ENCODE results near the gene SH3BGR. TPM values are rescaled to one million over a fixed set of nuclear protein-coding genes. Genes with fewer than 3 reads are reported as not detected.

Gene SH3BGR
- total and polyA plus RNA-seq, 2 of the 8 experiments (the other 6 are each of a cell fraction or from before 2014, with no cell fraction given): 2.1 to 5.9 TPM

DNA sequence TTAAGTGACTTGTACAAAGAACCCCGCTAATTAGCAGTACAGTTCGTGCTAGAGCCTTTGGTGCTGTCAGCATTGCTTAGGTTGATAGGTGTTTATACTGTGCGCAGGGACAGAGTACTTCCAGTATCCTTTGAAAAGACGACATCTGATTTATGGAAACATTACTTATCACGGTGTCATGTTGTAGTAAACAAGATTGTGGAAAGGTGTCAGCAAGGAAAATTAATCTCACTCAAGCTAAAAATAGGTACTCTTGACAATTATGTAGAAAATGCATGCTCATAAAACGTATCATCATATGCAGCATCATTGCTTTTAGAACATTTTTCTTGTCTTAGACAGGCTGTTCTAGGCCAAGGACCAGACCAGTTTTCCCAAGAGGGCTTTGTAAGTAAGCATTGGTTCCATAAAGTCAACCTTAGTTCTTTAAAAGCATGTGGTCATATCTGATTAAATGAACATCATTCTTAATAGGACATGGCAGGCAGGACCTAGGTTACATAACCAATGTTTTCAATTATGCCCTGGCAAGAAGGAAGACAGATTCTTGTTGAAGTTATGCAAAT, 33.0 kb downstream of the SH3BGR start:
- Histone ChIP-seq H3K79me1 (ENCODE audit: low read depth, low read length) (no peaks in the 10 kb centered on the region), H3K4me2 (ENCODE audit: insufficient read depth in 1 of 2, low read depth in 2 of 2, low read length in 2 of 2) (no peak overlapping the region), H3K9ac (replicated peaks in 1 of 4; ENCODE audit: extremely low read depth in 1 of 4, low read depth in 3 of 4, low read length in 3 of 4) (no peak overlapping the region), H2BK120ac (replicated peaks; ENCODE audit: low read depth, low read length) (no peak overlapping the region), H2BK15ac (ENCODE audit: low read length) (no peak overlapping the region), H3K9me3 (ENCODE audit: insufficient read depth in 2 of 2, low read depth in 1 of 2, low read length in 1 of 2) (no peaks in the 10 kb centered on the region), H3K23me2 (ENCODE audit: low read depth, low read length) (no peaks in the 10 kb centered on the region), H2BK12ac (ENCODE audit: low read depth, low read length) (no peak overlapping the region), H3K4ac (replicated peaks; ENCODE audit: insufficient read length, low read depth, low read length) (no peak overlapping the region), H2AK5ac (ENCODE audit: low read depth, low read length) (no peak overlapping the region), H3K4me3 (ENCODE audit: extremely low read depth in 1 of 4, insufficient read depth in 2 of 4, low read depth in 3 of 4, low read length in 4 of 4) (no peak overlapping the region), H2BK20ac (ENCODE audit: low read length) (no peak overlapping the region), H3K27ac (ENCODE audit: low read depth, low read length) (no peak overlapping the region), H2AFZ (ENCODE audit: low read length) (no peak overlapping the region), H4K91ac (replicated peaks; ENCODE audit: insufficient read length, low read length) (no peak overlapping the region), H3K4me1 (replicated peaks in 1 of 4; ENCODE audit: control insufficient read depth in 3 of 4, insufficient read depth in 4 of 4, low read length in 3 of 4) (no peaks in the 10 kb centered on the region), H3K23ac (ENCODE audit: insufficient read length) (no peak overlapping the region), H3K56ac (replicated peaks; ENCODE audit: insufficient read length, low read depth, low read length) (no peak overlapping the region), H4K8ac (ENCODE audit: extremely low read depth, insufficient read depth, low read length) (no peak overlapping the region), H4K5ac (ENCODE audit: insufficient read length, low read depth, low read length) (no peak overlapping the region), H2BK5ac (ENCODE audit: low read depth, low read length) (no peak overlapping the region), H3K79me2 (ENCODE audit: control insufficient read depth in 1 of 2, insufficient read depth in 2 of 2, low read length in 2 of 2) (no peaks in the 10 kb centered on the region), H4K20me1 (replicated peaks in 1 of 2; ENCODE audit: control insufficient read depth in 1 of 2, insufficient read depth in 2 of 2, low read length in 2 of 2) (no peaks in the 10 kb centered on the region), H3K14ac (ENCODE audit: insufficient read length) (no peak overlapping the region), H3K18ac (ENCODE audit: extremely low read depth, low read length) (no peak overlapping the region), H3K36me3 (ENCODE audit: control insufficient read depth in 2 of 4, insufficient read depth in 4 of 4, low read length in 3 of 4) (no peaks in the 10 kb centered on the region), H3K27me3 (replicated peaks in 1 of 4; ENCODE audit: control insufficient read depth in 3 of 4, extremely low read depth in 1 of 4, insufficient read depth in 3 of 4, low read length in 3 of 4) (no peaks in the 10 kb centered on the region)
- POLR2A ChIA-PET (ENCODE audit: partially characterized antibody): no interaction called here
- no peak for DNase-seq (ENCODE audit: low read depth in 1 of 2, low spot score in 2 of 2)
- 87% methylated on average over 6 of the region's 6 CpGs; no CpG with 5 or more reads in 1 of the 2 experiments for WGBS, 2 experiments (ENCODE audit: extremely low coverage in 1 of 2, insufficient coverage in 1 of 2, insufficient read length in 1 of 2, insufficient replicate concordance in 2 of 2, low coverage in 1 of 2, low lambda C conversion rate in 2 of 2, missing lambda C conversion rate in 1 of 2)
- CTCF ChIA-PET (ENCODE audit: partially characterized antibody): no interaction called here
- no peak for FAIRE-seq
- TF ChIP-seq TAF7 (optimal IDR thresholded peaks at IDR 0.05; ENCODE audit: borderline replicate concordance, low read depth, low read length): no peak
